Hepatocyte (in vitro differentiated cells): ENCODE data around the gene TRANK1. TPM values are rescaled to one million over a fixed set of nuclear protein-coding genes. Genes with fewer than 3 reads are reported as not detected.

Source experiments
- DNase-seq: peaks from one replicate; pipeline ENCODE4 v3.0.0-alpha.2; 2016; ENCODE audit warnings: low spot score
- H2AFZ ChIP-seq: fragments of 200-600 bp; sonication (generic); 2 replicates; pipeline ENCODE4 v1.6.0; 2016; ENCODE audit warnings: antibody characterized with exemption, mild to moderate bottlenecking
- H3K27ac ChIP-seq: fragments of 200-600 bp; sonication (generic); 2 replicates; pipeline ENCODE4 v1.5.1; 2016; ENCODE audit warnings: mild to moderate bottlenecking
- H3K27me3 ChIP-seq: fragments of 200-600 bp; sonication (generic); 2 replicates; pipeline ENCODE4 v1.6.1; 2016
- H3K36me3 ChIP-seq: fragments of 200-600 bp; sonication (generic); replicated peaks from 2 replicates; pipeline ENCODE4 v1.5.1; 2016; ENCODE audit warnings: low read depth; ENCODE audit not compliant: insufficient read depth
- H3K4me1 ChIP-seq: fragments of 200-600 bp; sonication (generic); 2 replicates; pipeline ENCODE4 v1.5.1; 2016; ENCODE audit warnings: mild to moderate bottlenecking, moderate library complexity; ENCODE audit not compliant: insufficient read depth
- H3K4me2 ChIP-seq: fragments of 200-600 bp; sonication (generic); 2 replicates; pipeline ENCODE4 v1.6.0; 2016
- H3K4me3 ChIP-seq: fragments of 200-600 bp; sonication (generic); 2 replicates; pipeline ENCODE4 v1.5.1; 2016; ENCODE audit warnings: mild to moderate bottlenecking
- H3K79me2 ChIP-seq: fragments of 200-600 bp; sonication (generic); 2 replicates; pipeline ENCODE4 v1.6.0; 2017; ENCODE audit warnings: mild to moderate bottlenecking
- H3K9me2 ChIP-seq: fragments of 200-600 bp; sonication (generic); replicated peaks from 2 replicates; pipeline ENCODE4 v1.6.0; 2017; ENCODE audit warnings: mild to moderate bottlenecking; ENCODE audit not compliant: insufficient read depth
- H3K9me3 ChIP-seq: fragments of 200-600 bp; sonication (generic); 2 replicates; pipeline ENCODE4 v1.5.1; 2016; ENCODE audit warnings: low read depth, mild to moderate bottlenecking
- H4K20me1 ChIP-seq: fragments of 200-600 bp; sonication (generic); 2 replicates; pipeline ENCODE4 v1.6.0; 2016; ENCODE audit warnings: mild to moderate bottlenecking; ENCODE audit not compliant: insufficient read depth, poor library complexity, severe bottlenecking
- EZH2 ChIP-seq: fragments of 200-600 bp; sonication (generic); IDR thresholded peaks from 2 replicates; pipeline ENCODE4 v1.6.1; 2016; ENCODE audit warnings: antibody characterized with exemption, mild to moderate bottlenecking, borderline replicate concordance
- EZH2phosphoT487 ChIP-seq: fragments of 200-600 bp; sonication (generic); IDR thresholded peaks from one replicate; pipeline ENCODE4 v1.6.1; 2018; ENCODE audit warnings: antibody characterized with exemption, mild to moderate bottlenecking, low read depth, moderate library complexity; ENCODE audit not compliant: unreplicated experiment, severe bottlenecking
- WGBS: methylation state at CpG from one replicate; pipeline ENCODE4 v1.1.6; 2016; ENCODE audit warnings: low lambda C conversion rate; ENCODE audit errors: missing lambda C conversion rate; 5-methylcytosine and 5-hydroxymethylcytosine counted together
- polyA plus RNA-seq: library from polyadenylated mRNA; unstranded; fragments of >200 nt; fragmentation: Nextera tagmentation; extraction: Ambion mirVana; gene quantifications from 2 replicates; pipeline ENCODE4 v1.2.1, GENCODE V29; 2016
- total RNA-seq: library from RNA; depleted of rRNA; stranded (reverse); fragments of >200 nt; gene quantifications from 2 replicates; pipeline ENCODE4 v1.2.3, GENCODE V29; 2014
- TF ChIP-seq, protein P1 (sequence below): fragments of 200-600 bp; sonication (generic); IDR thresholded peaks from 2 replicates; pipeline ENCODE4 v1.5.1; 2016; ENCODE audit warnings: antibody characterized with exemption, mild to moderate bottlenecking; ENCODE audit not compliant: poor library complexity

Gene TRANK1
- total and polyA plus RNA-seq, 2 experiments from 2014 or later: 8.5 to 19.9 TPM

DNA sequence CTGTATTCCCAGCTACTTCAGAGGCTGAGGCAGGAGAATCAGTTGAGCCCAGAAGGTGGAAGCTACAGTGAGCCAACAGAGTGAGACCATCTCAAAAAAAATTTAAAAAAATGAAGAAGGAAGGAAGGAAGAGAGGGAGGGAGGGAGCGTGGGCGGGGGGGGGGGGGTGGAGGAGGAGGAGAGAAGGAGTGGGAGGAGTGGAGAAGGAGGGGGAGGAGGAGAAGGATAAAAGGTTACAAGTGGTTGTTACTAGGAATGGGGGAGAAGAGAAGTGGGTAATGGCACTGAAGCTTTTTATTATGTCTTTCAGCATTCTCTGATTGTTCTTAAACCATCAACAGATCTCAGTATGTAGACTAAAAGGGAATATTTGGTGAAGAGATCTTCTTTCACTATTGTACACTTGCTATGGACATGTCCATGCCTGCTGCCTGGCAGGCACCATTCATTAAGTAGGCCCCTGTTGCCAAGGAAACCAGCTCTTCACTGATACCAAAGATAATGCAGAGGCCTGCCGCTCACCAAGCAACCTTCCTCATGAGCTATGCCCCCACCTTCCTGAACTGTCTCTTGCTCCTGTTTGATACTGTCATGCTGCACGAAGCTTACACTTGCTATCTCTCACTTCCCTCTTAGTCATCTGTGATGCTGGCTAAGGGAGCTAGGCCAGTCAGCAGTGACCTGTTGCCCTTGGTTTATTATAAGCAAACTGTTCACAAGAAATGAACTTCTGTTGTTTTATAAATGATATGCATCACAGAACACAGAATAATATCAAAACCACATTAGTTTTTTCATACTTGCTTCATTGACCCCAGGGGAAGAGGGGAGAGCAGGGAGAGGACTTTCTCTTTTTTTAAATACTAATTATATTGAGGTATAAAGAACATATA lies 24.9 kb upstream of the TRANK1 start:
- no peaks in the 10 kb centered on the region for H4K20me1 ChIP-seq
- H3K36me3 ChIP-seq: no peaks in the 10 kb centered on the region
- H3K4me2 ChIP-seq: no peak overlapping the region
- no peaks in the 10 kb centered on the region for H3K27me3 ChIP-seq
- TF ChIP-seq EZH2 (no peak), EZH2phosphoT487 (no peak)
- TF ChIP-seq, protein P1, sequence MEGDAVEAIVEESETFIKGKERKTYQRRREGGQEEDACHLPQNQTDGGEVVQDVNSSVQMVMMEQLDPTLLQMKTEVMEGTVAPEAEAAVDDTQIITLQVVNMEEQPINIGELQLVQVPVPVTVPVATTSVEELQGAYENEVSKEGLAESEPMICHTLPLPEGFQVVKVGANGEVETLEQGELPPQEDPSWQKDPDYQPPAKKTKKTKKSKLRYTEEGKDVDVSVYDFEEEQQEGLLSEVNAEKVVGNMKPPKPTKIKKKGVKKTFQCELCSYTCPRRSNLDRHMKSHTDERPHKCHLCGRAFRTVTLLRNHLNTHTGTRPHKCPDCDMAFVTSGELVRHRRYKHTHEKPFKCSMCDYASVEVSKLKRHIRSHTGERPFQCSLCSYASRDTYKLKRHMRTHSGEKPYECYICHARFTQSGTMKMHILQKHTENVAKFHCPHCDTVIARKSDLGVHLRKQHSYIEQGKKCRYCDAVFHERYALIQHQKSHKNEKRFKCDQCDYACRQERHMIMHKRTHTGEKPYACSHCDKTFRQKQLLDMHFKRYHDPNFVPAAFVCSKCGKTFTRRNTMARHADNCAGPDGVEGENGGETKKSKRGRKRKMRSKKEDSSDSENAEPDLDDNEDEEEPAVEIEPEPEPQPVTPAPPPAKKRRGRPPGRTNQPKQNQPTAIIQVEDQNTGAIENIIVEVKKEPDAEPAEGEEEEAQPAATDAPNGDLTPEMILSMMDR: no peak
- H2AFZ ChIP-seq: peak overlapping the region; percentile 22
- no peaks in the 10 kb centered on the region for H3K79me2 ChIP-seq
- H3K4me1 ChIP-seq: peaks cover 10% of the 10 kb centered on the region
- no peaks in the 10 kb centered on the region for H3K9me3 ChIP-seq
- DNase-seq: peak; percentile 92
- 6% methylated on average over 2 of the region's 4 CpGs for WGBS
- no peak overlapping the region for H3K4me3 ChIP-seq
- peak overlapping the region; percentile 83 for H3K27ac ChIP-seq
- H3K9me2 ChIP-seq: no peaks in the 10 kb centered on the region

DNA sequence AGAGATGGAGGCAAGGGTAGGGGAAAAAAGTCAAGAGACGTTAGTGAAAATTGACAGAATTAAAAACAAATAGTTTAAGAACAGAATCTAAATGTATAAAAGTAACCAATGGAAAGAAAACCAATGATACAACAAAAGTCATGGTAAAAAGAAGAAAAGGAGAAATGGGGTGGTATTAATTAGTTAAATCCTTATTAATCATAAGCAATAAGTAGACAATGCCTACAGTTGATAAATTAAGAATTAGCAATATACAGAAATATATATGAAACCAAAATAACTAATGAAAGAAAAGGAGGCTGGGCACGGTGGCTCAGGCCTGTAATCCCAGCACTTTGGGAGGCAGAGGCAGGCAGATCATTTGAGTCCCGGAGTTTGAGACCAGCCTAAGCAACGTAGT lies 24.2 kb upstream of the TRANK1 start:
- Histone ChIP-seq H2AFZ (peak overlapping the region; percentile 22), H3K27me3 (no peaks in the 10 kb centered on the region), H3K9me3 (no peaks in the 10 kb centered on the region), H3K79me2 (no peaks in the 10 kb centered on the region), H3K4me3 (no peak overlapping the region), H3K4me2 (no peak overlapping the region), H3K4me1 (peaks cover 10% of the 10 kb centered on the region), H3K36me3 (no peaks in the 10 kb centered on the region), H3K9me2 (no peaks in the 10 kb centered on the region), H3K27ac (peak overlapping the region; percentile 83), H4K20me1 (no peaks in the 10 kb centered on the region)
- no peak for DNase-seq
- TF ChIP-seq, protein P1: no peak
- TF ChIP-seq EZH2phosphoT487 (no peak), EZH2 (no peak)
- 78% methylated on average over 4 of the region's 4 CpGs for WGBS

- peak; percentile 50 for DNase-seq
- 33% methylated on average over 3 of the region's 3 CpGs for WGBS
- Histone ChIP-seq H3K9me2 (no peaks in the 10 kb centered on the region), H3K36me3 (no peaks in the 10 kb centered on the region), H3K79me2 (no peaks in the 10 kb centered on the region), H2AFZ (no peak overlapping the region), H4K20me1 (no peaks in the 10 kb centered on the region), H3K4me1 (peaks cover 10% of the 10 kb centered on the region), H3K4me2 (peak overlapping the region; percentile 56), H3K27ac (peak overlapping the region; percentile 83), H3K4me3 (no peak overlapping the region), H3K27me3 (no peaks in the 10 kb centered on the region), H3K9me3 (no peaks in the 10 kb centered on the region)
- TF ChIP-seq EZH2 (no peak), EZH2phosphoT487 (peak; percentile 50)
- TF ChIP-seq, protein P1: no peak
These were observed 20.6 kb upstream of the TRANK1 start for GRCh38 chr3:36965440-36965839.
